Measurements from ENCODE around the gene GRPR.
"Not testable (repeated sequence)": the region's sequence is repeated elsewhere in the genome, so short reads cannot be mapped to it uniquely, and the experiment has no call there.

GRPR gene

GRCh38 chrX:16138108-16138427 lies 14.7 kb downstream of the GRPR start:
- DNase-seq: no peak

- DNase-seq: no peak
These were observed 17.1 kb downstream of the GRPR start for GRCh38 chrX:16140448-16140847.

- no peak for DNase-seq
These were observed 17.6 kb downstream of the GRPR start for GRCh38 chrX:16140983-16141382.

GRCh38 chrX:16141422-16142245 lies 18.3 kb downstream of the GRPR start:
- no peak for DNase-seq

- no peak for DNase-seq
These were observed 18.8 kb downstream of the GRPR start for GRCh38 chrX:16142246-16142558.

- no peak for DNase-seq
These were observed 20.6 kb downstream of the GRPR start for GRCh38 chrX:16143968-16144367.

- no peak for DNase-seq
These were observed 21.1 kb downstream of the GRPR start for GRCh38 chrX:16144420-16144819.

GRCh38 chrX:16145093-16145492 lies 21.7 kb downstream of the GRPR start:
- not testable (repeated sequence) for DNase-seq

GRCh38 chrX:16145656-16146055 lies 22.3 kb downstream of the GRPR start:
- DNase-seq: no peak

- DNase-seq: no peak
These were observed 25.5 kb downstream of the GRPR start for GRCh38 chrX:16148896-16149295.

GRCh38 chrX:16155581-16156096 lies 32.3 kb downstream of the GRPR start:
- DNase-seq: no peak

- no peak for DNase-seq
These were observed 33.4 kb downstream of the GRPR start for GRCh38 chrX:16156692-16157331.

GRCh38 chrX:16160729-16161128 lies 37.4 kb downstream of the GRPR start:
- DNase-seq: no peak

GRCh38 chrX:16161173-16161572 lies 37.8 kb downstream of the GRPR start:
- not testable (repeated sequence) for DNase-seq

GRCh38 chrX:16162391-16162790 lies 39.0 kb downstream of the GRPR start:
- no peak for DNase-seq

GRCh38 chrX:16164748-16165147 lies 41.4 kb downstream of the GRPR start:
- no peak for DNase-seq

GRCh38 chrX:16167181-16167580 lies 43.8 kb downstream of the GRPR start, which contains the start of gene MAGEB17:
TSS of gene MAGEB17 (plus strand) at chrX:16167481. CDS start at chrX:16170383, 2,902 bp downstream.
- no peak for DNase-seq

- DNase-seq: no peak
These were observed 47.7 kb downstream of the GRPR start for GRCh38 chrX:16171039-16171438.

- DNase-seq: no peak
These were observed 48.6 kb downstream of the GRPR start for GRCh38 chrX:16171944-16172343.

GRCh38 chrX:16172391-16172790 lies 49.0 kb downstream of the GRPR start:
- DNase-seq: no peak

- no peak for DNase-seq
These were observed 52.1 kb downstream of the GRPR start for GRCh38 chrX:16175329-16176061.

- DNase-seq: no peak
These were observed 53.9 kb downstream of the GRPR start for GRCh38 chrX:16177260-16177659.

GRCh38 chrX:16183843-16184242 lies 60.5 kb downstream of the GRPR start:
- not testable (repeated sequence) for DNase-seq

GRCh38 chrX:16185725-16186136 lies 62.4 kb downstream of the GRPR start:
- no peak for DNase-seq

Data from NCI-H774 (cell line).